Activated T-cell treated with anti-CD3 and anti-CD28 coated beads, Interleukin-2, amount 50 U/mL, for 24 hours (primary cell): ENCODE data around the gene CORO2A.
A peak's percentile ranks its signal among the peaks of the same experiment; 100 is the strongest.
"Not testable (repeated sequence)": the region's sequence is repeated elsewhere in the genome, so short reads cannot be mapped to it uniquely, and the experiment has no call there.

Experiments used
- DNase-seq: peaks from one replicate; pipeline ENCODE4 v3.0.0-alpha.2; 2020
- H3K27ac Mint-ChIP-seq: 2 replicates; pipeline ENCODE4 v1.8.0; 2020; ENCODE audit warnings: mild to moderate bottlenecking, mixed read lengths
- H3K27me3 Mint-ChIP-seq: 2 replicates; pipeline ENCODE4 v1.8.0; 2020; ENCODE audit warnings: mixed read lengths
- H3K36me3 Mint-ChIP-seq: 2 replicates; pipeline ENCODE4 v1.8.0; 2020; ENCODE audit warnings: low read depth, mixed read lengths
- H3K4me1 Mint-ChIP-seq: 2 replicates; pipeline ENCODE4 v1.8.0; 2020; ENCODE audit warnings: low read depth, mixed read lengths
- H3K4me3 Mint-ChIP-seq: 2 replicates; pipeline ENCODE4 v1.8.0; 2020; ENCODE audit warnings: mild to moderate bottlenecking, moderate library complexity, mixed read lengths
- H3K9me3 Mint-ChIP-seq: 2 replicates; pipeline ENCODE4 v1.8.0; 2020; ENCODE audit warnings: mixed read lengths

Gene CORO2A

DNA sequence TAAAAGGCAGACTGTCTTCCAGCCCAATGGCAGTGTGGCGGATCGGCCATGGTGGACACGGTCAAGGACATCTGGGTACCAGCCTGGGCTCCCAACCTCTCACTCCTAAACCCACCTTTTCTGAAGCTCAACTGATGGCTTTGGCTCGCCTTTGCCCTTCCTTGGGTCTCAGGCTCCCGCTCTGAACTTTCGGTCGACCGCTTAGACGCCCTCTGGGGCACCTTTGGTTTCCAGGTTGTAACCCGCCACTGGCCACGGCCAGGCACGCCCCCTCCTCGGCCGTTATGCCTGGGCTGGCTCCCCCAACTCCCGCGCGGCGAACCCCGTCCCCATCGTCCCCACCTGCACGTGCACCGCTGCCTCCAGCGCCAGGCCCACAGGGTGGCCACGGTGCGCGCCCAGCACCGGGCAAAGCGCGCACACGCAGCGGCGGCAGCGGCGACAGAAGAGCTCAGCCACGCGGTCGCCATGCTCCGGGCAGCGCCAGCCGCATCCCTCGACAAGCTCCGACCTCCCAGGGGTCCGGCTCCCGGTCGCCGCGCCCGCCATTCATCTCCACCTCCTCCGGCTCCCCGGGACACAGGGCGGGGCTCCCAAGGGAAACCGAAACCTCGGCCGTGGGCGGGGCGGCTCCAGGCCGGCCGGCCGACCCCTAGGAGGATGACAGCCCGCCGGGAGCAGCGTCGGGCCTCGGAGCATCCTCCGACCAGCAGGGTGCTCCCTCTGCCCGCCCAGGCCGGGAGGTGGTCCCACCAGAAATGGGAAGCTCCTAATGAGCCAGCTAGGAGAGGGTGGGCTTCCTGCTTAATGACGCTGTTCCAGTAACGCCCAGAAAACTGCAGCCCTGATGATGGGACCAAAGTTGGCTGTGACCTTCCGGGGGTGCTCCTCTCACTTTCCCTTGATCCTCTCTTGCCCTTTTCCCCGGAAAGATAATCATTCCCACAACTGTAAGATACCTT lies 73.5 kb downstream of the CORO2A start, which contains the start of gene TRIM14:
Gene TRIM14, minus strand, starts transcription at position 583 of the 962 bp plus-strand sequence. Its CDS starts 34 bp downstream, at position 549.
- Mint-ChIP-seq H3K9me3 (no peaks in the 10 kb centered on the region), H3K4me3 (peak within 1 kb of the TSS; percentile 90), H3K27ac (peak within 1 kb of the TSS; percentile 97), H3K4me1 (peaks cover 51% of the 10 kb centered on the region), H3K27me3 (no peaks in the 10 kb centered on the region), H3K36me3 (peaks cover 47% of the 10 kb centered on the region)
- peak; percentile 79 for DNase-seq

DNA sequence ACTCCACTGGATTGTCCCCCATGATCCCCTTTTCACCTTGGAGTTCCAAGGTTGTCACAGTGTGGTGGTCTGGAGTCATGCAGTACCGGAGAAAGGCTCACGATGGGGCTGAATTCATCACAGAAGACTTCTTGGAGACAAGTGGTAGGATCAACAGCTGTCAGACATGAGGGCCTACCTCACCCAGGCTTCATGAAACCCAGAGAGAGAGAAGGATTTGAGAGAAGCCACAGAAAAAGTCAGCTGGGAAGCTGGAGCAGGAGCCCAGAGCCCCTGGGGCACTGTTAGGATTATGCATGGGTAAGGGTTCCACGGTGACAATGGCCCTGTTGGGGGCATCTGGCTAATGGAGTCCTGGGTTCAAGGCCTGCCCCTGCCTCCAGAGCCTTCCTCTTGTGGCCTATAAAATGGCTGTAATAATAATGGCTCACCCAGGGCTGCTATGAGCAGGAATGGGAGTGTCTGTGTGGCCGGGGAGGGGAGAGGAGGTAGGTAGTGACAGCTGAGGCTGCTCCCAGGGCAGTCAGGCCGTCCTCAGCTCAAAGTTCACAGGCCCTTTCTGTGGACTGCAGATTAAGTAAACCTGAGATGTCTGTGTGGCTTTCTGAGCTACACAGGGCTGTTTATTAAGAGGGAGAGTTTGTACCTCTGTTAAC lies 74.3 kb downstream of the CORO2A start:
- DNase-seq, result peak; percentile 64
- Mint-ChIP-seq H3K4me1 (peaks cover 55% of the 10 kb centered on the region), H3K27ac (peak overlapping the region; percentile 97), H3K36me3 (peaks cover 47% of the 10 kb centered on the region), H3K27me3 (no peaks in the 10 kb centered on the region), H3K9me3 (no peaks in the 10 kb centered on the region), H3K4me3 (peak overlapping the region; percentile 90)

DNA sequence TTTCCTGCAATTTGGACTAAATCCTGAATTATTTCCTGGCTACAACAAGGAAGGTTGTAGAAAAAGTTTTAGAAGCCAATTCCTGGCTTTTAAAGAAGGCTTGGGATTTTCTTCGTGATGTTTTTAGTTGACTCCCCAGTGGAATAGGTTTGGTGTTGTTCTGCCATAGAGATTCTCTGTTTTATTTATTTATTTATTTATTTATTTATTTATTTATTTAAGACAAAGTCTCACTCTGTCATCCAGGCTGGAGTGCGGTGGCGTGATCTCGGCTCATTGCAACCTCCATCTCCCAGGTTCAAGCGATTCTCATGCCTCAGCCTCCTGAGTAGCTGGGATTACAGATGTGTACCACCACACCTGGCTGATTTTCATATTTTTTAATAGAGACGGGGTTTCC lies 75.3 kb downstream of the CORO2A start:
- H3K36me3 Mint-ChIP-seq, result peaks cover 50% of the 10 kb centered on the region
- not testable (repeated sequence) for H3K9me3 Mint-ChIP-seq, H3K27me3 Mint-ChIP-seq, H3K4me3 Mint-ChIP-seq, H3K27ac Mint-ChIP-seq, DNase-seq
- H3K4me1 Mint-ChIP-seq, result peaks cover 57% of the 10 kb centered on the region

DNA sequence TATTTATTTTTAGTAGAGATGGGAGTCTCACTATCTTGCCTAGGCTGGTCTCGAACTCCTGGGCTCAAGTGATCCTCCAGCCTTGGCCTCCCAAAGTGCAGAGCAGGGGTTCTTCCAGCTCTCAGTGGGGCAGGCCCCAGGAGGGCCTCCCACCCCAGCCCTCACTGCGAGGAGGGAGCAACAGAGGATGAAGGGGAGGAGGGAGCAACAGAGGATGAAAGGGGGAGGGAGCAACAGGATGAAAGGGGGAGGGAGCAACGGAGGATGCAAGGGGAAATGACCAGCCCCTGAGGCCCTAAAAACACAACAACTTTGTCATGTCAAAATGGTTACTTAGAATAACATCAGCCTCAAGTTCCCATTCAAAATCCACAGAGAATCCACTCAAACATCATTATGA lies 83.4 kb downstream of the CORO2A start:
- H3K4me1 Mint-ChIP-seq, result peaks cover 79% of the 10 kb centered on the region
- peak overlapping the region; percentile 93 for H3K27ac Mint-ChIP-seq
- H3K36me3 Mint-ChIP-seq, result peaks cover 76% of the 10 kb centered on the region
- H3K9me3 Mint-ChIP-seq, result no peaks in the 10 kb centered on the region
- H3K4me3 Mint-ChIP-seq, result peak overlapping the region; percentile 43
- DNase-seq, result no peak
- H3K27me3 Mint-ChIP-seq, result no peaks in the 10 kb centered on the region

DNA sequence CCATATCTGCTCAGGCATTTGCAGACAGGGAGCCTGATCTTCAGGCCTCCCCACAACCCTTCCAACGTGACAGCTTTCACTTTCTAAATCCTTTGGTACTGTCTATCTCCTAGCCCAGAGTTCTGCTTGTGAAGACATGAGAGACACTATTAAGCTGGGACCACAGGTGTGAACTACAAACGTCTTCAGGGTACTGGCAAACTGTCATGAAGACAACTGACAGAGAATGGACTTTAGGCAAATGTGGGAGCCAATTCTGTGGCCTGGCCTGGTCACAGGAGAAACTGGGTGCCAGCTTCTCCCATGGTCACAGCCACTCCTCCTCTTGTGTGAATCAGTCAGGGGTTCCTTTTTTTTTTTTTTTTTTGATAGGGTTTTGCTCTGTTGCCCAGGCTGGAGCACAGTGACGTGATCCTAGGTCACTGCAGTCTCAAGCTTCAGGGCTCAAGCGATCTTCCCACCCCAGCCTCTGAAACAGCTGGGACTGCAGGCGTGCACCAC lies 83.9 kb downstream of the CORO2A start:
- peaks cover 80% of the 10 kb centered on the region for H3K36me3 Mint-ChIP-seq
- H3K9me3 Mint-ChIP-seq, result no peaks in the 10 kb centered on the region

DNA sequence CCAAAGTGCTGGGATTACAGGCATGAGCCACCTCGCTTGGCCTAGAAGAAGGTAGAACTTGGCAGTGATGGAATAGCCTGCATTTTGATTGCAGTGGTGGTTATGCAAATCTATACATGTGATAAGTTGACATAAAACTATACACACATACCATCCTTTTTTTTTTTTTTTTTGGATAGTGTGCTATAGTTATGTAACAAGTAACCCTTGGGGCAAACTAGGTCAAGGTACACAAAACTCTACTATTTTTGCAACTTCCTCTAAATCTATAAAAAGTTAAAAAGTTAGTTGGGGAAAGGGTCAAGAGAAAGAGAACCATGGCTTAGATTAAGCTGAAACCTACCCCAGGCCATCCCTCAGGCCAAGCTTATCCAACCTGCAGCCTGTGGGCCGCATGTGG lies 84.5 kb downstream of the CORO2A start:
- H3K27me3 Mint-ChIP-seq, result no peaks in the 10 kb centered on the region
- DNase-seq, result no peak
- H3K9me3 Mint-ChIP-seq, result no peaks in the 10 kb centered on the region
- H3K4me3 Mint-ChIP-seq, result peak overlapping the region; percentile 43
- peaks cover 82% of the 10 kb centered on the region for H3K4me1 Mint-ChIP-seq
- H3K27ac Mint-ChIP-seq, result peak overlapping the region; percentile 93
- H3K36me3 Mint-ChIP-seq, result peaks cover 80% of the 10 kb centered on the region

More for the DNA sequence above, 83.9 kb downstream of the CORO2A start:
- Mint-ChIP-seq H3K4me1 (peaks cover 81% of the 10 kb centered on the region), H3K27me3 (no peaks in the 10 kb centered on the region), H3K27ac (peak overlapping the region; percentile 93), H3K4me3 (peak overlapping the region; percentile 43)
- DNase-seq, result peak; percentile 52

DNA sequence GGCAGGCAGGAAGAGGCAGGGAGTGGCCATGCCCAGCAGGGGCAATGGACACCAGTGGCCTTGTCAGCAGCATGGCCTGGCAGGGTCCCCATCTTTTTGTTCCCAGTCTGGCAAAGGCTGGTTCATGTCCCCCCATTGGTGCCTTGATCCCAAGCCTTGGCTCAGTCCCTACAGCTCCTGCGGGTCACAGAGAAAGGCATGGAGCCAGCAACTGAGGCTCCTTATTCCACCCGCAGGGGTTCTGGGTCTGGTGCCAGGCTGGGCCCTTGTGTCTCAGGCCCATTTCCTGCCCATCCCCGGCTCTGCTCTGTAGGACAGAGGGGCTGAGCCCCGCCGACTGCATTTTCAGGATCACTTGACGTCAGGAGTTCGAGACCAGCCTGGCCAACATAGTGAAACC lies 87.4 kb downstream of the CORO2A start:
- Mint-ChIP-seq H3K4me1 (peaks cover 90% of the 10 kb centered on the region), H3K27ac (no peak overlapping the region), H3K9me3 (no peaks in the 10 kb centered on the region), H3K27me3 (no peaks in the 10 kb centered on the region), H3K36me3 (peaks cover 76% of the 10 kb centered on the region), H3K4me3 (no peak overlapping the region)
- DNase-seq, result no peak

DNA sequence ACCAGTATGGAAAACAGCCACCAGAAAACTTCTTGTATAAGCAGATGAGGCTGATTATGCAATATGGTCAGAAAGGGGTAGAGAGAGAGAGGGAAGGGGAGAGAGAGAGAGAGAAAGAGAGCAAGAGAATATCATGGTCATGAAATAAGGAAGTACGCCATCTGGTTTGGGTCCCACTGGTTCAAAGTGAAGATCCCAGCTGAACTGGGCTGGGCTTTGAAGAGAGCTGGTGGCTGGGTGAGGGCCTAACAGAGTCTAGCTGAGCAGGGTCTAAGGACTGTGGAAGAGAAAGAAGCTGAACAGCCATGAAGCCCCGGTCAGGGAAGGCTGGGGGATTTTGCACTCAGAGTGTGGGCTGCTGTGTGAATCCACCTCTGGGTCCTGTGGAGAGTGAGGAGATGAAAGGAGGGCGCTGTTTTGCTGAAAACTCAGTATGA lies 88.0 kb downstream of the CORO2A start:
- Mint-ChIP-seq H3K36me3 (peaks cover 76% of the 10 kb centered on the region), H3K9me3 (no peaks in the 10 kb centered on the region), H3K4me1 (peaks cover 90% of the 10 kb centered on the region), H3K27ac (peak overlapping the region; percentile 78), H3K27me3 (no peaks in the 10 kb centered on the region), H3K4me3 (no peak overlapping the region)
- no peak for DNase-seq

DNA sequence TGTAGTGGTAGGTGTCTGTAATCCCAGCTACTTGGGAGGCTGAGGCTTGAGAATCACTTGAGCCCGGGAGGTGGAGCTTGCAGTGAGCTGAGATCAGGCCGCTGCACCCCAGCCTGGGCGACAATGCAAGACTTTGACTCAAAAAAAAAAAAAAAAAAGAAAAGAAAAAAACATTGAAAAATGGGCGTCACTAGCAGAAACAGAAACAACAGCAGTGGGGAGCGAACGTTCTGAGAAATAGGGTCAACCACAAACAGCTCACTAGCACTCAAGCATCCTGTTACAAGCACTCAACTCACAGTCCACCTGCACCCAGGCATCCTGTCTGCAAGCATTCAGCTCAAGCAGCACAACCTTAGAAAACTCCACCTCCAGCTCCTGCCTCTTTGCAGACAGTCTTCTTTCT lies 90.6 kb downstream of the CORO2A start:
- H3K4me3 Mint-ChIP-seq, result peak overlapping the region; percentile 44
- no peaks in the 10 kb centered on the region for H3K9me3 Mint-ChIP-seq
- no peaks in the 10 kb centered on the region for H3K27me3 Mint-ChIP-seq
- DNase-seq, result peak; percentile 68
- H3K27ac Mint-ChIP-seq, result peak overlapping the region; percentile 90
- H3K36me3 Mint-ChIP-seq, result peaks cover 76% of the 10 kb centered on the region
- peaks cover 86% of the 10 kb centered on the region for H3K4me1 Mint-ChIP-seq

DNA sequence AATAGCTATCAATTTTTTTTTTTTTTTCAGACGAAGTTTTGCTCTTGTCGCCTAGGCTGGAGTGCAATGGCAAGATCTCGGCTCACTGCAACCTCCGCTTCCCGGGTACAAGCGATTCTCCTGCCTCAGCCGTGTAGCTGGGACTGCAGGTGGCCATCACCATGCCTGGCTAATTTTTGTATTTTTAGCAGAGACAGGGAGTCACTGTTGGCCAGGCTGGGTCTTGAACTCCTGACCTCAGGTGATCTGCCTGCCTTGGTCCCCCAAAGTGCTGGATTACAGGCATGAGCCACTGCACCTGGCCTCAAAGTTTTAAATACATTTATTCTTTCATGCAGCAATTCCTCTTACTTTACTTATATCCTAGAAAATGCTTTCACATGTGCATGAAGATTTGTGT lies 91.0 kb downstream of the CORO2A start:
- Mint-ChIP-seq H3K27ac (peak overlapping the region; percentile 90), H3K9me3 (no peaks in the 10 kb centered on the region), H3K4me1 (peaks cover 86% of the 10 kb centered on the region), H3K36me3 (peaks cover 76% of the 10 kb centered on the region), H3K27me3 (no peaks in the 10 kb centered on the region), H3K4me3 (peak overlapping the region; percentile 44)
- no peak for DNase-seq

DNA sequence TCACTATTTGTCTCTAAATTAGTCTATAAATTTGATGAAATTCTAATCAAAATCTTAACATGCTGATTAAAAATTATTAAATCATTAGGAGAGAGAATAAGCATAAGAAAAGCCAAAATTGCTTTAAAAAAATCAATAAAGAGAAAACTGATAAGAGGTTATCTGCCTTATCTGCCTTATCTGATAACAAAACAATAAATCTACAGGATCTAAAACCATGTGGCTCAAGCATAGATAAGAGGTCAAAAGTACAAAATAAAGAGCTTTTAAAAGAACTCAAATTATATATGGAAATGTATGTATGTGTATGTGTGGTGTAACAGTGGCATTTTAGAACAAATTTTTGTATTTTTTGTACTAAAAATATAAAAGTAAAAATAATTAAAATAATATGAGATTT lies 92.0 kb downstream of the CORO2A start:
- H3K27me3 Mint-ChIP-seq, result no peaks in the 10 kb centered on the region
- no peak overlapping the region for H3K4me3 Mint-ChIP-seq
- H3K9me3 Mint-ChIP-seq, result no peaks in the 10 kb centered on the region
- peaks cover 81% of the 10 kb centered on the region for H3K4me1 Mint-ChIP-seq
- peak overlapping the region; percentile 88 for H3K27ac Mint-ChIP-seq
- DNase-seq, result no peak
- H3K36me3 Mint-ChIP-seq, result peaks cover 76% of the 10 kb centered on the region

DNA sequence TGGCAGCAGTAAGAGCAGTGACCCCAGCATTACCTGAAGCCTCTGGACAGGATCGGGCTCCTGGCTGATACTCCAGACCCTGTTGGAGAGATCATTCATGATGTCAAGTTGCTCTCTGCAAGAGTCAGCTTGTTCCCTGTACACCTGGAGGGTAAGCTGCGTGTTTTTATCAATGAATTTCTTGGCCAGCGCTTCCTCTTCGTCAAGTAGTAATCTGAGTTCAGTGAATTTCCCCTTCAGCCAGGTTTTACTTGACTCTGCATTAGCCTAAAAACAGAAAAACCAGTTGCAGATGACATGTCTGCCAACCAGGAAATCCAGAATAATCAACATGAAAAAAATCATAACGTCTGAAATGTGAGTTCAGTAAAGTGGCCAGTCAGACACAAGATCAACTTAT lies 92.5 kb downstream of the CORO2A start:
- Mint-ChIP-seq H3K27me3 (no peaks in the 10 kb centered on the region), H3K4me3 (no peak overlapping the region), H3K36me3 (peaks cover 76% of the 10 kb centered on the region), H3K9me3 (no peaks in the 10 kb centered on the region), H3K4me1 (peaks cover 78% of the 10 kb centered on the region), H3K27ac (peak overlapping the region; percentile 88)
- no peak for DNase-seq

DNA sequence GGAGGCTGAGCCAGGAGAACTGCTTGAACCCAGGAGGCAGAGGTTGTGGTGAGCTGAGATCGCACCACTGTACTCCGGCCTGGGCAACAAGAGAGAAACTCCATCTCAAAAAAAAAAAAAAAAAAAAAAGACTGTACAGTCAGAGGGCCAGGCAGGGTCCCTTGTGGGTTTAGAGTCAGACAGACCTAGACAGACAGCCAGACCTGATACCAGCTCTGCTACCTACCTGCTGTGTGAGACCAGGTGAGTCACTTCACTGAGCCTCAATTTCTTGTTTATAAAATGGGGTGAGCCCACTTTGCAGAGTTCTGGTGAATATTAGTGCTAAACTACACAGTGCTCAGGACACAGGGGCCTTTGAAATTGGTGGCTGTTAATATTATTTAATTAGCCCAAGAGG lies 93.1 kb downstream of the CORO2A start:
- Mint-ChIP-seq H3K27me3 (no peaks in the 10 kb centered on the region), H3K36me3 (peaks cover 76% of the 10 kb centered on the region), H3K9me3 (no peaks in the 10 kb centered on the region), H3K4me3 (no peak overlapping the region), H3K27ac (peak overlapping the region; percentile 88), H3K4me1 (peaks cover 76% of the 10 kb centered on the region)
- no peak for DNase-seq

DNA sequence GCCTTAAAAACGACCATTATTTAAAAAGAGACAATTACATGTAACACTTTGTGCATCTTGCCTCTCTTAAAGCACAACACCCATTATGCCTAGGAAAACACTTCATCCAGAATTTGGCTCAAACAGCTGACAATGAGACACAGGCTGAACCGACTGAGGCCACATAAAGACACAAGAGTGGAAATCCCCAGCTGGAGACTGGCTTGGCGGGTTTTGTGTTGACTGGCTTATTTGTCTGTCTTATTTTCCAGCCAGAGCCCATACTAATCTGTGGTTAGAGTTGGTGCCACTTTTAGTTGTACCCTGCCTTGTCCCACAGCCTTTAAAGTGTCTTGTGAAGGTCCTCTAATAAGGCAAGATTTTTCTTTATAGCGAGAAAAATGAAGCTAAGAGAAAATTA lies 94.6 kb downstream of the CORO2A start:
- Mint-ChIP-seq H3K36me3 (peaks cover 83% of the 10 kb centered on the region), H3K4me3 (no peak overlapping the region), H3K9me3 (no peaks in the 10 kb centered on the region), H3K4me1 (peaks cover 70% of the 10 kb centered on the region), H3K27me3 (no peaks in the 10 kb centered on the region), H3K27ac (peak overlapping the region; percentile 57)
- DNase-seq, result no peak
